ENCODE measurements around the gene ATP2B3. TPM values are rescaled to one million over a fixed set of nuclear protein-coding genes. Genes with fewer than 3 reads are reported as not detected.

ATP2B3 gene
- polyA plus RNA-seq, 1 donor from 2014 or later, result 5.3 TPM

DNA sequence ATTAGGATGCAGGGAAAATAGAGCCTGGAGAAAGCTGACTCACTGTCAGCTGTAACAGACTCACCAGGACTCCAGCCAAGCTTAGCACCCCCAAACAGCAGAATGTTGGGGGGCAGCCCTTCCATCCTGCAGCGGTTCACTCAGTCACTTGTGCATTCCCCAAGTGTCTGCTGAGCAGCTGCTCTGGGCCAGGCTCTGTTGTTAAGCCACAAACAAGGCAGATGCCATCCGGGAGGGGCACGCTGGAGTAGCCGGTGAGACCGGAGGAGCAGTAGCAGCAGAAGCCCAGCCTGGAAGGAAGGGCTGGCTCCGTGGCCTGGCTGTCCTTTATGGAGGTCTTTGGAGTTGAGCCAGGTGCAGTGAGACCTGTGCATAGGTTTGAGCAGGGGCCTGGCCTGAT is 59.5 kb downstream of the ATP2B3 start:
- no peak overlapping the region for H2AFZ ChIP-seq (ENCODE audit: low read depth, low read length)
- no peak overlapping the region for H3K27ac ChIP-seq (ENCODE audit: low read length)
- no peaks in the 10 kb centered on the region for H3K36me3 ChIP-seq (ENCODE audit: insufficient read depth, low read length)
- H3K4me3 ChIP-seq (ENCODE audit: low read length), result no peak overlapping the region
- H3K9ac ChIP-seq (ENCODE audit: low read length), result no peak overlapping the region
- H3K27me3 ChIP-seq (ENCODE audit: insufficient read depth, low read depth, low read length), result no peaks in the 10 kb centered on the region
- no peaks in the 10 kb centered on the region for H3F3A ChIP-seq (ENCODE audit: insufficient read depth, low read length, poor library complexity, severe bottlenecking)
- no peaks in the 10 kb centered on the region for H3K9me2 ChIP-seq (ENCODE audit: insufficient read depth, low read length)
- H4K20me1 ChIP-seq (ENCODE audit: insufficient read depth), result no peaks in the 10 kb centered on the region
- no peaks in the 10 kb centered on the region for H3K9me3 ChIP-seq (ENCODE audit: low read length)
- no peaks in the 10 kb centered on the region for H3K79me2 ChIP-seq (replicated peaks; ENCODE audit: insufficient read depth, low read length)
- no peak overlapping the region for H3K4me2 ChIP-seq (ENCODE audit: low read length)
- no peak for TF ChIP-seq RAD21 (conservative IDR thresholded peaks at IDR 0.05)

DNA sequence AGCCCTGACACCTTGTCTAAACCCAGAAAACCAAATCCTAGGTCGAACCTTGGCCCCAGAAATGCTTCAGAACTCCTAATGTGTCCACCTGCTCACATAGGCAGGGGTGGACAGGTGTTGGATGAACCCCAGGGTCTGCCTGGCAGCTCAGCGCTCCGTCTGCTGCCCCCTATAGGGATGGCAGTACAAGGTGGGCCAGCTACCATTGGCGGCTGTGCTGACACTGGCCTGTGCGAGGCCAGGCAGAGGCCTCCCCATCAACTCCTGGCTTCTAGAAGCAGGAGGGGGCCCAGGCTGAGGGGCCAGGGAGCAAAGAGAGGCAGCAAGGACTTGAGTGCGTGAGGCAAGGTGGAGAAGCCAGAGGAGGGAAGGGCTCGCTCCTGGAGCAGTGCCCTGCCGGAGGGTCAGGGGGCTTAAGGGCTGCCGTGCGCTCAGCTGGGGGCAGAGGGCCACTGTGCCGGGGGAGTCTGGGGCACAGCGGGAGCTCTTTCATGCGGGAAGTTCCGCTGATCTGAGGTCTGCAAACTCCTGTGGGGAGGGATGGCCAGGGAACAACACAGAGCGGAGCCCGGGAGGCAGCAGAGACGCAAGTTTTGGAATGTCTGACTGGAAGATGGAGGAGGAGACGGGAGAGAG is 60.9 kb downstream of the ATP2B3 start:
- no peak overlapping the region for H3K27ac ChIP-seq (ENCODE audit: low read length)

More for the DNA sequence above, 60.9 kb downstream of the ATP2B3 start:
- Histone ChIP-seq H3K9me2 (ENCODE audit: insufficient read depth, low read length) (no peaks in the 10 kb centered on the region), H3K27me3 (ENCODE audit: insufficient read depth, low read depth, low read length) (no peaks in the 10 kb centered on the region), H4K20me1 (ENCODE audit: insufficient read depth) (no peaks in the 10 kb centered on the region), H3K9me3 (ENCODE audit: low read length) (no peaks in the 10 kb centered on the region), H3F3A (ENCODE audit: insufficient read depth, low read length, poor library complexity, severe bottlenecking) (no peaks in the 10 kb centered on the region), H3K36me3 (ENCODE audit: insufficient read depth, low read length) (no peaks in the 10 kb centered on the region), H2AFZ (ENCODE audit: low read depth, low read length) (no peak overlapping the region), H3K9ac (ENCODE audit: low read length) (no peak overlapping the region), H3K4me2 (ENCODE audit: low read length) (no peak overlapping the region), H3K4me3 (ENCODE audit: low read length) (no peak overlapping the region), H3K79me2 (replicated peaks; ENCODE audit: insufficient read depth, low read length) (no peaks in the 10 kb centered on the region)
- no peak for TF ChIP-seq EP300 (conservative IDR thresholded peaks at IDR 0.05; ENCODE audit: poor library complexity, severe bottlenecking)
- no peak for TF ChIP-seq SMC3 (conservative IDR thresholded peaks at IDR 0.05; ENCODE audit: poor library complexity)
- TF ChIP-seq, protein P1, sequence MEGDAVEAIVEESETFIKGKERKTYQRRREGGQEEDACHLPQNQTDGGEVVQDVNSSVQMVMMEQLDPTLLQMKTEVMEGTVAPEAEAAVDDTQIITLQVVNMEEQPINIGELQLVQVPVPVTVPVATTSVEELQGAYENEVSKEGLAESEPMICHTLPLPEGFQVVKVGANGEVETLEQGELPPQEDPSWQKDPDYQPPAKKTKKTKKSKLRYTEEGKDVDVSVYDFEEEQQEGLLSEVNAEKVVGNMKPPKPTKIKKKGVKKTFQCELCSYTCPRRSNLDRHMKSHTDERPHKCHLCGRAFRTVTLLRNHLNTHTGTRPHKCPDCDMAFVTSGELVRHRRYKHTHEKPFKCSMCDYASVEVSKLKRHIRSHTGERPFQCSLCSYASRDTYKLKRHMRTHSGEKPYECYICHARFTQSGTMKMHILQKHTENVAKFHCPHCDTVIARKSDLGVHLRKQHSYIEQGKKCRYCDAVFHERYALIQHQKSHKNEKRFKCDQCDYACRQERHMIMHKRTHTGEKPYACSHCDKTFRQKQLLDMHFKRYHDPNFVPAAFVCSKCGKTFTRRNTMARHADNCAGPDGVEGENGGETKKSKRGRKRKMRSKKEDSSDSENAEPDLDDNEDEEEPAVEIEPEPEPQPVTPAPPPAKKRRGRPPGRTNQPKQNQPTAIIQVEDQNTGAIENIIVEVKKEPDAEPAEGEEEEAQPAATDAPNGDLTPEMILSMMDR (IDR thresholded peaks at IDR 0.05; ENCODE audit: poor library complexity, severe bottlenecking), result no peak
- TF ChIP-seq, protein P2, sequence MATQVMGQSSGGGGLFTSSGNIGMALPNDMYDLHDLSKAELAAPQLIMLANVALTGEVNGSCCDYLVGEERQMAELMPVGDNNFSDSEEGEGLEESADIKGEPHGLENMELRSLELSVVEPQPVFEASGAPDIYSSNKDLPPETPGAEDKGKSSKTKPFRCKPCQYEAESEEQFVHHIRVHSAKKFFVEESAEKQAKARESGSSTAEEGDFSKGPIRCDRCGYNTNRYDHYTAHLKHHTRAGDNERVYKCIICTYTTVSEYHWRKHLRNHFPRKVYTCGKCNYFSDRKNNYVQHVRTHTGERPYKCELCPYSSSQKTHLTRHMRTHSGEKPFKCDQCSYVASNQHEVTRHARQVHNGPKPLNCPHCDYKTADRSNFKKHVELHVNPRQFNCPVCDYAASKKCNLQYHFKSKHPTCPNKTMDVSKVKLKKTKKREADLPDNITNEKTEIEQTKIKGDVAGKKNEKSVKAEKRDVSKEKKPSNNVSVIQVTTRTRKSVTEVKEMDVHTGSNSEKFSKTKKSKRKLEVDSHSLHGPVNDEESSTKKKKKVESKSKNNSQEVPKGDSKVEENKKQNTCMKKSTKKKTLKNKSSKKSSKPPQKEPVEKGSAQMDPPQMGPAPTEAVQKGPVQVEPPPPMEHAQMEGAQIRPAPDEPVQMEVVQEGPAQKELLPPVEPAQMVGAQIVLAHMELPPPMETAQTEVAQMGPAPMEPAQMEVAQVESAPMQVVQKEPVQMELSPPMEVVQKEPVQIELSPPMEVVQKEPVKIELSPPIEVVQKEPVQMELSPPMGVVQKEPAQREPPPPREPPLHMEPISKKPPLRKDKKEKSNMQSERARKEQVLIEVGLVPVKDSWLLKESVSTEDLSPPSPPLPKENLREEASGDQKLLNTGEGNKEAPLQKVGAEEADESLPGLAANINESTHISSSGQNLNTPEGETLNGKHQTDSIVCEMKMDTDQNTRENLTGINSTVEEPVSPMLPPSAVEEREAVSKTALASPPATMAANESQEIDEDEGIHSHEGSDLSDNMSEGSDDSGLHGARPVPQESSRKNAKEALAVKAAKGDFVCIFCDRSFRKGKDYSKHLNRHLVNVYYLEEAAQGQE (IDR thresholded peaks at IDR 0.05; ENCODE audit: borderline replicate concordance), result no peak
- no peak for TF ChIP-seq MXI1 (conservative IDR thresholded peaks at IDR 0.05; ENCODE audit: poor library complexity, severe bottlenecking)
- TF ChIP-seq RAD21 (conservative IDR thresholded peaks at IDR 0.05), result no peak
- TF ChIP-seq POLR2AphosphoS5 (IDR thresholded peaks at IDR 0.05), result no peak
- no peak for TF ChIP-seq EZH2 (IDR thresholded peaks at IDR 0.05; ENCODE audit: borderline replicate concordance, insufficient read depth, low read length, poor library complexity, severe bottlenecking)
- no peak for TF ChIP-seq TAF1 (IDR thresholded peaks at IDR 0.05; ENCODE audit: low read depth)

Measured in neural cell (in vitro differentiated cells).